Tibial artery (tissue), 4 donors: ENCODE measurements around the gene TCHH.

Source experiments
- DNase-seq, 2 donors: peaks; one replicate each; pipeline ENCODE4 v3.0.0-alpha.2; 2019
- H3K27ac ChIP-seq, 2 donors: fragments of 200-600 bp; sonication (generic) in 1 of 2; 1 replicate in 1 of 2; 2 replicates in 1 of 2; pipeline ENCODE4 v1.5.1; 2018 to 2019; ENCODE audit warnings: mild to moderate bottlenecking in 1 of 2
- H3K27me3 ChIP-seq, 2 donors: fragments of 200-600 bp; sonication (generic) in 1 of 2; one replicate each; pipeline versions ENCODE4 v1.5.1 to v1.6.0; 2016 to 2019
- H3K36me3 ChIP-seq, 3 donors: fragments of 200-600 bp; sonication (generic) in 2 of 3; one replicate each; pipeline ENCODE4 v1.5.1; 2016 to 2019; ENCODE audit warnings: mild to moderate bottlenecking in 2 of 3
- H3K4me1 ChIP-seq, 4 donors: fragments of 200-600 bp; sonication (generic) in 2 of 4; 1 replicate in 3 of 4; 2 replicates in 1 of 4; pipeline ENCODE4 v1.5.1; 2016 to 2019
- H3K4me3 ChIP-seq, 2 donors: fragments of 200-600 bp; sonication (generic) in 1 of 2; 1 replicate in 1 of 2; 2 replicates in 1 of 2; pipeline ENCODE4 v1.5.1; 2018 to 2019; ENCODE audit warnings: mild to moderate bottlenecking in 2 of 2
- H3K9me3 ChIP-seq, 3 donors: fragments of 200-600 bp; sonication (generic) in 1 of 3; one replicate each; pipeline ENCODE4 v1.5.1; 2016 to 2019
- intact Hi-C: fragments of 100-400 bp; cut with DNase I; formaldehyde crosslinking; loops from one replicate; pipeline ENCODE4 v1.15.0; 2023; ENCODE audit warnings: low total_unique reads
- TF ChIP-seq, protein P1 (sequence below), 2 experiments: fragments of 200-600 bp in 1 of 2; fragments of 450-650 bp in 1 of 2; IDR thresholded peaks; one replicate each; pipeline ENCODE4 v1.5.1; 2017 to 2019; ENCODE audit warnings: antibody characterized with exemption in 2 of 2, mild to moderate bottlenecking in 1 of 2, moderate library complexity in 1 of 2

Gene TCHH

DNA sequence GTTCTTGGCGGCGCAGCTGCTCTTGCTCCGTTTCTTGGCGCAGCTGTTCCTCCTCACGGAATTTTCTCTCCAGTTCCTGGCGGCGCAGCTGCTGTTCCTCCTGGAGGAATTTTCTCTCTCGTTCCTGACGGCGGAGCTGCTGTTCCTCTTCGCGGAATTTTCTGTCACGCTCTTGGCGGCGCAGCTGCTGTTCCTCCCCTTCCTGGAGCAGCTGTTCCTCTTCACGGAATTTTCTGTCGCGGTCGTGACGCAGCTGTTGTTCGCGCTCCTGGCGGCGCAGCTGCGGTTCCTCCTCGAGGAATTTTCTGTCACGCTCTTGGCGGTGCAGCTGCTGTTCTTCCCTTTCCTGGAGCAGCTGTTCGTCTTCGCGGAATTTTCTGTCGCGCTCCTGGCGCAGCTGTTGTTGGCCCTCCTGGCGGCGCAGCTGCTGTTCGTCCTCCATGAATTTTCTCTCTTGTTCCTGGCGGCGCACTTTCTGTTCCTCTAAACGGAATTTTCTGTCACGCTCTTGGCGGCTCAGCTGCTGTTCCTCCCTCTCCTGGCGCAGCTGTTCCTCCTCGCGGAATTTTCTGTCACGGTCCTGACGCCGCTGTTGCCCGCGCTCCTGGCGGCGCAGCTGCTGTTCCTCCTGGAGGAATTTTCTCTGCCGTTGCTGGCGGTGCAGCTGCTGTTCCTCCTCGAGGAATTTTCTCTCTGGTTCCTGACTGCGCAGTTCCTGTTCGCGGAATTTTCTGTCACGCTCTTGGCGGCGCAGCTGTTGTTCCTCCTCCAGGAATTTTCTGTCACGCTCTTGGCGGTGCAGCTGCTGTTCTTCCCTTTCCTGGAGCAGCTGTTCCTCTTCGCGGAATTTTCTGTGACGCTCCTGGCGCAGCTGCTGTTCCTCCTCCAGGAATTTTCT lies 7.0 kb downstream of the TCHH start:
- intact Hi-C loops: no loop called here
- Histone ChIP-seq H3K36me3 (no peaks in the 10 kb centered on the region), H3K4me1 (peaks cover 0 to 47% (median 34%) of the 10 kb centered on the region in 4 donors), H3K4me3 (peak overlapping the region; percentile 14 to 24), H3K27me3 (peaks cover 0 to 82% of the 10 kb centered on the region in 2 donors), H3K27ac (no peak overlapping the region), H3K9me3 (peaks cover 0 to 12% (median 12%) of the 10 kb centered on the region in 3 donors)
- DNase-seq: no peak
- TF ChIP-seq, protein P1, sequence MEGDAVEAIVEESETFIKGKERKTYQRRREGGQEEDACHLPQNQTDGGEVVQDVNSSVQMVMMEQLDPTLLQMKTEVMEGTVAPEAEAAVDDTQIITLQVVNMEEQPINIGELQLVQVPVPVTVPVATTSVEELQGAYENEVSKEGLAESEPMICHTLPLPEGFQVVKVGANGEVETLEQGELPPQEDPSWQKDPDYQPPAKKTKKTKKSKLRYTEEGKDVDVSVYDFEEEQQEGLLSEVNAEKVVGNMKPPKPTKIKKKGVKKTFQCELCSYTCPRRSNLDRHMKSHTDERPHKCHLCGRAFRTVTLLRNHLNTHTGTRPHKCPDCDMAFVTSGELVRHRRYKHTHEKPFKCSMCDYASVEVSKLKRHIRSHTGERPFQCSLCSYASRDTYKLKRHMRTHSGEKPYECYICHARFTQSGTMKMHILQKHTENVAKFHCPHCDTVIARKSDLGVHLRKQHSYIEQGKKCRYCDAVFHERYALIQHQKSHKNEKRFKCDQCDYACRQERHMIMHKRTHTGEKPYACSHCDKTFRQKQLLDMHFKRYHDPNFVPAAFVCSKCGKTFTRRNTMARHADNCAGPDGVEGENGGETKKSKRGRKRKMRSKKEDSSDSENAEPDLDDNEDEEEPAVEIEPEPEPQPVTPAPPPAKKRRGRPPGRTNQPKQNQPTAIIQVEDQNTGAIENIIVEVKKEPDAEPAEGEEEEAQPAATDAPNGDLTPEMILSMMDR (IDR thresholded peaks at IDR 0.05): no peak

DNA sequence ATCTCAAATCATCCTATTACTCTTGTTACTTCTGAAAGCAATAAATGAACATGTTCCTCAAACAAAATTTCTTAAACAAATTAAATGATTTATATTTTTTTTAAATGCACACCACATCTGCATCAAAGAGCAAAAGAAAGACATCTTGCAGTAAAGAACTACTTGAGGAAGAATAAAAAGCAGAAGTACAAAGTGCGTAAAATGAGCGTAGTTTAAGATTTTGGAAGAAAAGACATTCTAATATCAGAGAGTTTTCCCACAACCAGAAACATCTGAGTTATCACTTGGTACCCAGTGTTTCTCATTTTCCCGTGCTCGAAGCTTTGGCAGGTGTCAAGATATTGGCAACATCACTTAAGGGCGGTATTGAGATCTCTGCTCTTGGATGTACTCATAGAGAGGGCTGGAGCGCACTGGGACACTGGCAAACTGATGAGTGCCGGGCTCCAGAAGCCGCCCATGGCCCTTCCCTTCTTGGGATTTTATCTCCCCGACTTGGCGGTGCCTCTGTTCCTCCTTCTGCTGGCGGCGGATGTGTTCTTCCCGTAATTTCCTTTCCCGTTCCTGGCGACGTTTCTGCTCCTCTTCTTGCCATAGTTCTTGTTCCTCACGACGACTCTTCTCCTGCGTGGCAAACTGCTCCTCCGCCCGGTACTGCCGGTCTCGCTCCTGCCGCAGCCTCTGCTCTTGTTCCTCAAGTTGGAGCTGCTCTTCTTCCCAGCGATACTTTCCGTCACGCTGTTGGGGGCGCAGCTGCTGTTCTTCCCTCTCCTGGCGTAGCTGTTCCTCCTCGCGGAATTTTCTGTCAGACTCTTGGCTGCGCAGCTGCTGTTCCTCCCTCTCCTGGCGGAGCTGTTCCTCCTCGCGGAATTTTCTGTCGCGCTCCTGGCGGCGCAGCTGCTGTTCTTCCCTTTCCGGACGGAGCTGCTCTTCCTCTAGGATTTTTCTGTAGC lies 7.9 kb downstream of the TCHH start:
- DNase-seq: no peak
- intact Hi-C loops: no loop called here
- no peak overlapping the region for H3K27ac ChIP-seq
- H3K4me1 ChIP-seq: peaks cover 0 to 43% (median 29%) of the 10 kb centered on the region in 4 donors
- H3K36me3 ChIP-seq: no peaks in the 10 kb centered on the region
- H3K9me3 ChIP-seq: peaks cover 0 to 12% (median 12%) of the 10 kb centered on the region in 3 donors
- peak overlapping the region; percentile 14 to 24 for H3K4me3 ChIP-seq
- H3K27me3 ChIP-seq: peaks cover 0 to 80% of the 10 kb centered on the region in 2 donors
- TF ChIP-seq, protein P1 (IDR thresholded peaks at IDR 0.05): no peak

DNA sequence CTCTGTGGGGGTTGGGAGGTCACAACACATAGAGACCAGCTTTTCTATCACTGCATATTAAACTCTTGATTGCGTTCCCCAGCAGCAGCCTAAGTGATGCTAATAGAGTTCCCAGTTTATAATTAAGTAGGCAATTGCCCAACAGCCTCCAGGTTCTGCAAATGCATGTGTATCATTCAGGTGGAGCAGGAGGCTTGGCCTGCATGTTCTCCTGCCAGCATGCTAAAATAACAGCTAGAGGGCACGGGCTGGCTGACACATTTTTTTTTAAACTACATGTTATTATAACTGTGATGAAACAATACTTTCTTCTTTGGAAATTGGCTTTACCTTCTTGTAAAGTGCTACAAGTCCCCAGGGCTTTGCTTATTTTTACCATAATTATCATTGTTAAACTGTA lies 10.4 kb downstream of the TCHH start:
- DNase-seq: no peak
- Histone ChIP-seq H3K36me3 (no peaks in the 10 kb centered on the region), H3K4me1 (peaks cover 0 to 18% (median 6%) of the 10 kb centered on the region in 4 donors), H3K9me3 (peaks cover 0 to 12% (median 12%) of the 10 kb centered on the region in 3 donors), H3K27me3 (peaks cover 0 to 71% of the 10 kb centered on the region in 2 donors), H3K4me3 (no peak overlapping the region), H3K27ac (no peak overlapping the region)
- intact Hi-C loops: no loop called here
- TF ChIP-seq, protein P1 (IDR thresholded peaks at IDR 0.05): no peak

DNA sequence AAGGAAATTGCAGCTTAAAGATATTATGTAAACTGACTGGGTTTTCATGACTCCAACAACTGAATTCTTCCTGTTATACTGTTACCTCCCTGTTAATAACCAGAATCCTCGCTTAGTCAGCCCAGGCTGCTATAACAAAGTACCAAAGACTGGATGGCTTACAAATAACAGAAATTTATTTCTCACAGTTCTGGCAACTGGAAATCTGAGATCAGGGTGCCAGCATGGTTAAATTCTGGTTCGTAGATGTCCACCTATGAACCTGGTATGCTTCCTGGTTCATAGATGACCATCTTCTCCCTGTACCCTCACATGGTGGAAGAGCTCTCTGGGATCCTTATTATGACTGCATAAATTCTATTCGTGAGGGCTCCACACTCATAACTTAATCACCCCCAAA lies 18.3 kb downstream of the TCHH start:
- Histone ChIP-seq H3K4me1 (no peaks in the 10 kb centered on the region), H3K27me3 (peaks cover 0 to 5% of the 10 kb centered on the region in 2 donors), H3K27ac (no peak overlapping the region), H3K4me3 (no peak overlapping the region), H3K9me3 (peaks cover 0 to 28% (median 10%) of the 10 kb centered on the region in 3 donors), H3K36me3 (no peaks in the 10 kb centered on the region)
- DNase-seq: no peak
- intact Hi-C loops: no loop called here
- TF ChIP-seq, protein P1 (IDR thresholded peaks at IDR 0.05): no peak

DNA sequence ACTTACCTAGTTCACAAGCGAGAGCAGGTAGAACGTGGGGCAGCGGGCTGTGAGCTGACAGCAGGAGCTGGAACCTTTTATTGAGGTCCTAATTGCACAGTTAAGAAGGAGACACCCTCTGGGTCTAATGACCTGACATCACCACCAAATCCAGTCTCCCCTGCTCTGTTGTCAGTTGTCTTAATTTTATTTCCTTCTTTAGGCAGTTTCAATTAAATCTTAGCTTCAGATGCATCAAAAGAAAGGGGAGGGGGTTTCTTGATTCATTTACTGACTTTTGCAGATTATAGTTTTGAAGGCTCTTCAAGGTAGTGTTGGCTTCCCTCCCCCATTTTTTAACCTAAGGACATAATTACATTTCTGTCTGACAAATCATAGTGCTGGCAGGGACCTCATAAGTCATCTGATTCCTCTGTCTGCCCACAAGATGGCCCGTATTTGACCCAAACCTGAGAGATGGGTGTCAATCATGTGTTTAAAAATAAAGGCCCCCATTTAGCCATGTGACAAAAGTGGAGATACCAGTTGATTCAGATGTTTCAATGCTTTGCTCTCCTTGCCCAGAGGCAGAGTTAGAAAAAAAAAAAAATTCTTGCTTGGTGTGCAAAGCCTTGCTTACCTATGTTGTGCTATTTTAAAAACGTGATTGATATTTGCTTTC lies 26.1 kb downstream of the TCHH start, which contains the start of gene TCHHL1:
Gene TCHHL1, minus strand, starts transcription at position 51 of the 661 bp plus-strand sequence. CDS start 921 bp downstream, outside the sequence.
- intact Hi-C loops: no loop called here
- H3K4me3 ChIP-seq: no peak within 1 kb of the TSS
- H3K9me3 ChIP-seq: peaks cover 0 to 16% (median 4%) of the 10 kb centered on the region in 3 donors
- DNase-seq: no peak
- no peak within 1 kb of the TSS for H3K27ac ChIP-seq
- H3K27me3 ChIP-seq: peaks cover 0 to 10% of the 10 kb centered on the region in 2 donors
- no peaks in the 10 kb centered on the region for H3K36me3 ChIP-seq
- no peaks in the 10 kb centered on the region for H3K4me1 ChIP-seq
- TF ChIP-seq, protein P1 (IDR thresholded peaks at IDR 0.05): no peak
